GM12878 (cell line): ENCODE measurements around the gene SLC25A44.

Experiments used
- CHD1 ChIP-seq: IDR thresholded peaks from 2 replicates; pipeline ENCODE4 v1.6.1; 2012; ENCODE audit warnings: low read depth, low read length, improper control_type of control experiment
- CTCF ChIP-seq, 3 experiments: IDR thresholded peaks in 2 of 3; conservative IDR thresholded peaks in 1 of 3; 2 replicates each; pipeline ENCODE4 v1.5.1; 2011; ENCODE audit warnings: low read depth in 3 of 3, low read length in 3 of 3, mild to moderate bottlenecking in 3 of 3, control low read depth in 2 of 3, moderate library complexity in 2 of 3, inconsistent platforms in 1 of 3, mixed read lengths in 1 of 3; ENCODE audit not compliant: control insufficient read depth in 2 of 3, insufficient read depth in 1 of 3; ENCODE audit errors: extremely low read depth in 1 of 3
- ELK1 ChIP-seq: IDR thresholded peaks from 2 replicates; pipeline ENCODE4 v1.6.1; 2012; ENCODE audit warnings: low read depth, low read length, improper control_type of control experiment
- EP300 ChIP-seq, 2 experiments: fragments of 150-350 bp in 1 of 2; IDR thresholded peaks; 2 replicates each; pipeline ENCODE4 v1.6.1; 2011 to 2012; ENCODE audit warnings: low read depth in 2 of 2, low read length in 2 of 2, borderline replicate concordance in 1 of 2, improper control_type of control experiment in 1 of 2, inconsistent platforms in 1 of 2; ENCODE audit not compliant: control insufficient read depth in 1 of 2
- GABPA ChIP-seq: IDR thresholded peaks from 2 replicates; pipeline ENCODE4 v1.6.1; 2014; ENCODE audit warnings: antibody characterized with exemption, low read depth, mild to moderate bottlenecking, inconsistent platforms
- IKZF1 ChIP-seq: fragments of 450-650 bp; conservative IDR thresholded peaks from 2 replicates; pipeline ENCODE4 v1.6.1; 2017; ENCODE audit warnings: antibody characterized with exemption, mild to moderate bottlenecking
- MXI1 ChIP-seq: fragments of 150-350 bp; IDR thresholded peaks from 2 replicates; pipeline ENCODE4 v1.6.1; 2011; ENCODE audit warnings: low read depth, mild to moderate bottlenecking, inconsistent platforms, low read length, improper control_type of control experiment
- POLR2A ChIP-seq: IDR thresholded peaks from 2 replicates; pipeline ENCODE4 v1.6.1; 2011; ENCODE audit warnings: low read depth, mild to moderate bottlenecking, low read length
- POLR2AphosphoS5 ChIP-seq: IDR thresholded peaks from 2 replicates; pipeline ENCODE4 v1.6.1; 2011; ENCODE audit warnings: mild to moderate bottlenecking, low read length, inconsistent platforms
- TAF1 ChIP-seq: IDR thresholded peaks from 2 replicates; pipeline ENCODE4 v1.6.1; 2011; ENCODE audit warnings: mild to moderate bottlenecking, low read depth, low read length, borderline replicate concordance
- YY1 ChIP-seq: IDR thresholded peaks from 2 replicates; pipeline ENCODE4 v1.6.1; 2011; ENCODE audit warnings: low read depth, mild to moderate bottlenecking, low read length
- TF ChIP-seq, protein P1 (sequence below): fragments of 450-650 bp; conservative IDR thresholded peaks from 2 replicates; pipeline ENCODE4 v1.6.1; 2017; ENCODE audit warnings: mild to moderate bottlenecking, moderate library complexity

- TF ChIP-seq POLR2AphosphoS5 (no peak), ELK1 (no peak), MXI1 (no peak), TAF1 (no peak), CHD1 (no peak), CTCF (IDR thresholded peaks at IDR 0.05 in 2 of 3, conservative IDR thresholded peaks at IDR 0.05 in 1 of 3; ENCODE audit: control insufficient read depth in 2 of 3, extremely low read depth in 1 of 3, insufficient read depth in 1 of 3, low read depth in 3 of 3, low read length in 3 of 3) (no peak), EP300 (IDR thresholded peaks at IDR 0.05; ENCODE audit: borderline replicate concordance in 1 of 2, control insufficient read depth in 1 of 2, low read depth in 2 of 2, low read length in 2 of 2) (no peak), GABPA (no peak), IKZF1 (no peak), POLR2A (peak; percentile 73), YY1 (no peak)
- TF ChIP-seq, protein P1, sequence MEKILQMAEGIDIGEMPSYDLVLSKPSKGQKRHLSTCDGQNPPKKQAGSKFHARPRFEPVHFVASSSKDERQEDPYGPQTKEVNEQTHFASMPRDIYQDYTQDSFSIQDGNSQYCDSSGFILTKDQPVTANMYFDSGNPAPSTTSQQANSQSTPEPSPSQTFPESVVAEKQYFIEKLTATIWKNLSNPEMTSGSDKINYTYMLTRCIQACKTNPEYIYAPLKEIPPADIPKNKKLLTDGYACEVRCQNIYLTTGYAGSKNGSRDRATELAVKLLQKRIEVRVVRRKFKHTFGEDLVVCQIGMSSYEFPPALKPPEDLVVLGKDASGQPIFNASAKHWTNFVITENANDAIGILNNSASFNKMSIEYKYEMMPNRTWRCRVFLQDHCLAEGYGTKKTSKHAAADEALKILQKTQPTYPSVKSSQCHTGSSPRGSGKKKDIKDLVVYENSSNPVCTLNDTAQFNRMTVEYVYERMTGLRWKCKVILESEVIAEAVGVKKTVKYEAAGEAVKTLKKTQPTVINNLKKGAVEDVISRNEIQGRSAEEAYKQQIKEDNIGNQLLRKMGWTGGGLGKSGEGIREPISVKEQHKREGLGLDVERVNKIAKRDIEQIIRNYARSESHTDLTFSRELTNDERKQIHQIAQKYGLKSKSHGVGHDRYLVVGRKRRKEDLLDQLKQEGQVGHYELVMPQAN, result no peak
Measured at GRCh38 chr1:156241311-156241811, 47.5 kb downstream of the SLC25A44 start.
